CD14-positive monocyte (primary cell): ENCODE data around the gene NRG3. TPM values are rescaled to one million over a fixed set of nuclear protein-coding genes. Genes with fewer than 3 reads are reported as not detected.

Experiments
- DNase-seq, 3 donors: peaks; one replicate each; pipeline ENCODE4 v3.0.0-alpha.2; 2011 to 2022
- H2AFZ ChIP-seq: 2 replicates; pipeline ENCODE4 v1.6.0; 2012; ENCODE audit warnings: mild to moderate bottlenecking, low read depth, low read length, inconsistent platforms; ENCODE audit not compliant: insufficient read depth, poor library complexity, severe bottlenecking
- H3K27ac ChIP-seq, 2 donors: 1 replicate in 1 of 2; 2 replicates in 1 of 2; pipeline ENCODE4 v1.5.1; 2012 to 2013; ENCODE audit warnings: low read length in 2 of 2, control low read depth in 1 of 2, inconsistent platforms in 1 of 2, low read depth in 1 of 2, mild to moderate bottlenecking in 1 of 2
- H3K27me3 ChIP-seq, 2 donors: one replicate each; pipeline versions ENCODE4 v1.6.0 to v1.6.1; 2011 to 2013; ENCODE audit warnings: low read length in 2 of 2; ENCODE audit not compliant: control insufficient read depth in 2 of 2, insufficient read depth in 2 of 2
- H3K36me3 ChIP-seq, 2 donors: replicated peaks in 1 of 2; 1 replicate in 1 of 2; 2 replicates in 1 of 2; pipeline versions ENCODE4 v1.5.1 to v1.6.1; 2012 to 2013; ENCODE audit warnings: low read length in 2 of 2, control low read depth in 1 of 2, inconsistent platforms in 1 of 2, mild to moderate bottlenecking in 1 of 2; ENCODE audit not compliant: insufficient read depth in 2 of 2, control insufficient read depth in 1 of 2
- H3K4me1 ChIP-seq, 2 donors: 1 replicate in 1 of 2; 2 replicates in 1 of 2; pipeline versions ENCODE4 v1.5.1 to v1.6.1; 2012 to 2013; ENCODE audit warnings: low read length in 2 of 2, control low read depth in 1 of 2, inconsistent platforms in 1 of 2, mild to moderate bottlenecking in 1 of 2, moderate library complexity in 1 of 2; ENCODE audit not compliant: insufficient read depth in 2 of 2, control insufficient read depth in 1 of 2
- H3K4me2 ChIP-seq: replicated peaks from 2 replicates; pipeline ENCODE3; 2012; ENCODE audit warnings: low read length, moderate library complexity, mild to moderate bottlenecking; ENCODE audit not compliant: poor library complexity, severe bottlenecking; ENCODE audit errors: extremely low read depth
- H3K4me3 ChIP-seq, 3 experiments: fragments of 200-600 bp in 1 of 3; sonication (generic) in 1 of 3; replicated peaks in 1 of 3; 1 replicate in 2 of 3; 2 replicates in 1 of 3; pipeline ENCODE4 v1.5.1; 2011 to 2013; ENCODE audit warnings: low read length in 3 of 3, mild to moderate bottlenecking in 3 of 3, control low read depth in 2 of 3, low read depth in 2 of 3, inconsistent platforms in 1 of 3, moderate library complexity in 1 of 3
- H3K79me2 ChIP-seq: 2 replicates; pipeline ENCODE4 v1.6.0; 2012; ENCODE audit warnings: mild to moderate bottlenecking, control low read depth, inconsistent platforms, low read length, moderate library complexity; ENCODE audit not compliant: insufficient read depth
- H3K9ac ChIP-seq: 2 replicates; pipeline ENCODE4 v1.6.0; 2017; ENCODE audit warnings: low read length, mild to moderate bottlenecking; ENCODE audit not compliant: insufficient read depth, poor library complexity, severe bottlenecking
- H3K9me3 ChIP-seq, 2 donors: replicated peaks in 1 of 2; 1 replicate in 1 of 2; 2 replicates in 1 of 2; pipeline versions ENCODE4 v1.5.1 to v1.6.1; 2012 to 2013; ENCODE audit warnings: low read length in 2 of 2, control low read depth in 1 of 2; ENCODE audit not compliant: control insufficient read depth in 1 of 2, insufficient read depth in 1 of 2
- H4K20me1 ChIP-seq: 2 replicates; pipeline ENCODE4 v1.6.0; 2012; ENCODE audit warnings: mild to moderate bottlenecking, low read length, control low read depth, moderate library complexity; ENCODE audit not compliant: insufficient read depth
- H3K27ac Mint-ChIP-seq, 7 donors: one replicate each; pipeline ENCODE4 v1.8.0; 2020; ENCODE audit warnings: mild to moderate bottlenecking in 7 of 7, mixed read lengths in 7 of 7, moderate library complexity in 6 of 7, inconsistent platforms in 2 of 7
- H3K27me3 Mint-ChIP-seq, 3 donors: one replicate each; pipeline ENCODE4 v1.8.0; 2021 to 2022; ENCODE audit warnings: low read depth in 3 of 3, mild to moderate bottlenecking in 3 of 3, mixed read lengths in 3 of 3, moderate library complexity in 3 of 3, inconsistent platforms in 1 of 3
- H3K36me3 Mint-ChIP-seq, 2 donors: one replicate each; pipeline ENCODE4 v1.8.0; 2020; ENCODE audit warnings: mixed read lengths in 2 of 2, inconsistent platforms in 1 of 2, mild to moderate bottlenecking in 1 of 2
- H3K4me1 Mint-ChIP-seq: one replicate; pipeline ENCODE4 v1.8.0; 2020; ENCODE audit warnings: mild to moderate bottlenecking, mixed read lengths
- H3K4me3 Mint-ChIP-seq, 2 donors: one replicate each; pipeline ENCODE4 v1.8.0; 2020; ENCODE audit warnings: mild to moderate bottlenecking in 2 of 2, mixed read lengths in 2 of 2, moderate library complexity in 1 of 2
- H3K9me3 Mint-ChIP-seq, 7 donors: one replicate each; pipeline ENCODE4 v1.8.0; 2020 to 2022; ENCODE audit warnings: mixed read lengths in 7 of 7, mild to moderate bottlenecking in 6 of 7, moderate library complexity in 6 of 7, inconsistent platforms in 2 of 7
- CTCF ChIP-seq: fragments of 200-600 bp; IDR thresholded peaks from one replicate; pipeline ENCODE4 v1.8.0; 2022; ENCODE audit warnings: antibody characterized with exemption, mild to moderate bottlenecking
- WGBS: methylation state at CpG from one replicate; pipeline ENCODE4 v1.1.5; 2013; ENCODE audit warnings: missing lambda C conversion rate; ENCODE audit not compliant: insufficient coverage; 5-methylcytosine and 5-hydroxymethylcytosine counted together
- intact Hi-C, 2 donors: fragments of 100-400 bp; cut with micrococcal nuclease; formaldehyde crosslinking; loops; one replicate each; pipeline versions ENCODE4 v1.15.0 to v1.15.1; 2023
- polyA plus RNA-seq, 3 donors: library from polyadenylated mRNA; depleted of rRNA in 1 of 3; unstranded in 2 of 3; stranded (reverse) in 1 of 3; fragments of 300-500 nt in 2 of 3; fragments of >200 nt in 1 of 3; fragmentation: Illumina TruSeq in 2 of 3; gene quantifications; 1 replicate in 2 of 3; 2 replicates in 1 of 3; pipeline ENCODE4 v1.2.3, GENCODE V29; 2012 to 2021

NRG3 gene
- polyA plus RNA-seq, 3 donors, result not detected

GRCh38 chr10:81959016-81959415 is 84.0 kb downstream of the NRG3 start:
- H2AFZ ChIP-seq, result no peak overlapping the region
- no peak overlapping the region for H3K27ac Mint-ChIP-seq
- intact Hi-C loops, result no loop called here
- H3K9me3 Mint-ChIP-seq, result peaks cover 0 to 5% (median 3%) of the 10 kb centered on the region in 7 donors
- H3K79me2 ChIP-seq, result no peaks in the 10 kb centered on the region
- H3K9ac ChIP-seq, result no peak overlapping the region
- no peak overlapping the region for H3K4me2 ChIP-seq
- no peaks in the 10 kb centered on the region for H3K4me1 Mint-ChIP-seq
- no peaks in the 10 kb centered on the region for H4K20me1 ChIP-seq
- H3K27me3 Mint-ChIP-seq, result no peaks in the 10 kb centered on the region
- H3K9me3 ChIP-seq, result peaks cover 0 to 6% of the 10 kb centered on the region in 2 donors
- no peak overlapping the region for H3K4me3 ChIP-seq
- no peak overlapping the region for H3K27ac ChIP-seq
- no peak overlapping the region for H3K4me3 Mint-ChIP-seq
- H3K4me1 ChIP-seq, result no peaks in the 10 kb centered on the region
- H3K27me3 ChIP-seq, result no peaks in the 10 kb centered on the region
- DNase-seq, result no peak
- TF ChIP-seq CTCF, result no peak
- H3K36me3 Mint-ChIP-seq, result no peaks in the 10 kb centered on the region
- H3K36me3 ChIP-seq, result no peaks in the 10 kb centered on the region

GRCh38 chr10:81961451-81962184 is 86.6 kb downstream of the NRG3 start:
- Mint-ChIP-seq H3K27ac (no peak overlapping the region), H3K36me3 (no peaks in the 10 kb centered on the region), H3K9me3 (peaks cover 0 to 5% (median 3%) of the 10 kb centered on the region in 7 donors), H3K27me3 (no peaks in the 10 kb centered on the region), H3K4me1 (no peaks in the 10 kb centered on the region), H3K4me3 (no peak overlapping the region)
- Histone ChIP-seq H4K20me1 (no peaks in the 10 kb centered on the region), H3K27ac (no peak overlapping the region), H3K9me3 (peaks cover 0 to 6% of the 10 kb centered on the region in 2 donors), H3K9ac (no peak overlapping the region), H3K79me2 (no peaks in the 10 kb centered on the region), H3K36me3 (no peaks in the 10 kb centered on the region), H3K4me1 (no peaks in the 10 kb centered on the region), H3K4me3 (no peak overlapping the region), H3K27me3 (no peaks in the 10 kb centered on the region), H2AFZ (no peak overlapping the region), H3K4me2 (no peak overlapping the region)
- TF ChIP-seq CTCF, result no peak
- intact Hi-C loops, result no loop called here
- WGBS, result no CpG with 5 or more reads among the region's 2 CpGs
- DNase-seq, result no peak
